Neural progenitor cell (in vitro differentiated cells): ENCODE measurements around the gene ADAMTSL1.

Source experiments
- EZH2phosphoT487 ChIP-seq: fragments of 200-600 bp; sonication (generic); IDR thresholded peaks from 2 replicates; pipeline ENCODE4 v1.6.1; 2017; ENCODE audit warnings: antibody characterized with exemption
- TF ChIP-seq, protein P1 (sequence below): fragments of 200-600 bp; sonication (generic); IDR thresholded peaks from 2 replicates; pipeline ENCODE4 v1.5.1; 2017; ENCODE audit warnings: antibody characterized with exemption, mild to moderate bottlenecking

DNA sequence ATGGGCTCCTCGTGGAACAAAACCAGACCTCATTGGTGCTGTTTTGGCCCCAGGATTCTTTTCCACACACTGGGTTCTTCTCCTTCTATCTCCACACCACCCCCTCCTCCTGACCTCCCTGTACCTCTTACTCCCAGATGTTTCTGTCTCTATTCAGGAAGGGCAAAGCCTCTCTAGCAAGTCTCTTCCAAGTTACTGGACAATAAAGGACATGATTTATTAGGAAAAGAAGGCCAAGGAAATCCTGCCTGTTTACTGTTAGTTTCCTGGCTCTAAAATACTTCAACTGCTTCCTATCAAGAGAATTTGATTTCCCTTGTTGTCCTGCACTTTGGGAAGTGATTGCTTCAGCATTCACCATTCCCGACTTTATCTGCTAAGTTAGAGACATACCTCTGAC lies 297.1 kb downstream of the ADAMTSL1 start:
- TF ChIP-seq, protein P1, sequence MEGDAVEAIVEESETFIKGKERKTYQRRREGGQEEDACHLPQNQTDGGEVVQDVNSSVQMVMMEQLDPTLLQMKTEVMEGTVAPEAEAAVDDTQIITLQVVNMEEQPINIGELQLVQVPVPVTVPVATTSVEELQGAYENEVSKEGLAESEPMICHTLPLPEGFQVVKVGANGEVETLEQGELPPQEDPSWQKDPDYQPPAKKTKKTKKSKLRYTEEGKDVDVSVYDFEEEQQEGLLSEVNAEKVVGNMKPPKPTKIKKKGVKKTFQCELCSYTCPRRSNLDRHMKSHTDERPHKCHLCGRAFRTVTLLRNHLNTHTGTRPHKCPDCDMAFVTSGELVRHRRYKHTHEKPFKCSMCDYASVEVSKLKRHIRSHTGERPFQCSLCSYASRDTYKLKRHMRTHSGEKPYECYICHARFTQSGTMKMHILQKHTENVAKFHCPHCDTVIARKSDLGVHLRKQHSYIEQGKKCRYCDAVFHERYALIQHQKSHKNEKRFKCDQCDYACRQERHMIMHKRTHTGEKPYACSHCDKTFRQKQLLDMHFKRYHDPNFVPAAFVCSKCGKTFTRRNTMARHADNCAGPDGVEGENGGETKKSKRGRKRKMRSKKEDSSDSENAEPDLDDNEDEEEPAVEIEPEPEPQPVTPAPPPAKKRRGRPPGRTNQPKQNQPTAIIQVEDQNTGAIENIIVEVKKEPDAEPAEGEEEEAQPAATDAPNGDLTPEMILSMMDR: no peak
- TF ChIP-seq EZH2phosphoT487: no peak
